ENCODE data around the gene NUDT19. TPM values are rescaled to one million over a fixed set of nuclear protein-coding genes. Genes with fewer than 3 reads are reported as not detected.

The NUDT19 gene
- polyA plus RNA-seq, 1 experiment = 4.7 TPM

DNA sequence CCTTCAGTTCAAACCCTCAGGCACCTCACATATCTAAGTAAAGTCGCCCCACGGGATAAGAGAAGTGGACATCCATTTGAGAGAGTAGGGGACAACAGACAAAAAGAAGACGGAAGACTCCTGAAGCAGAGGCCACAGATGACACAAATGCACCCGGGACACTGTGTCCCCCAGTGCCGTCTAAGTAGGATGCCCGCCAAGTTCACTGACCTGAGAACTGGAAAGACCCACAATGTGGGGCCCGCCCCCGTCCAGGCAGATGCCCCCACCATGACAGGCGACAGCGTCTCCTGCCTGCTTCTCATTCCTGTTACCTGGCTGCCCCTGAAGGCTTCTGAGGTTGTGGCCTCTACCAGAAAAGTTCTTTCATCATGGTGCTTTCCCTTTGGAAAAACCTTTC, 33.5 kb upstream of the NUDT19 start:
- CTCF ChIA-PET = interaction anchor here (0.9 kb wide), 1 partner anchor 12 kb away, joined by 3 read pairs; no protein-coding TSS in a partner anchor
- POLR2A ChIA-PET = no interaction called here
- no peak for DNase-seq (ENCODE audit: low read depth)

DNA sequence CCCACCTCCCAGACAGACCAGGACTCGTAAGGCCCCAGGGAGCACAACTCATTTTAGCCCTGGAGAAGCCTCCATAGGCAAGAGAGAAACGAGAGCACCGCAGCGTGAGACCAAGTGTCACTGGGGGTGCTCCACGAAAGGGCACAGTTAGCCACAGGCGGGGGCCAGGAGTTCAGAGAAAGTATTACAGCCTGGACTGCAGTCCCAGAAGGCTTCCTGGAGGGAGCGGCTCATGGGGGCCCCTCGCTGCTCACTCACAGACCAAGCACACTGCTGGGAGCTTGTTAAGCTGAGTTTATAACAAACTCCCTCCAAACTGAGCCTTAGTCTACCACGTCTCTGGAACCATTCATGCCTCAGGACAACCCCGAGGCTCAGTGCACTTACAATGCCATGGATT, 33.1 kb upstream of the NUDT19 start:
- H3K4me3 ChIP-seq (ENCODE audit: low read depth, low read length) = no peak overlapping the region
- H3K36me3 ChIP-seq (ENCODE audit: control insufficient read depth, insufficient read depth, low read length) = peaks cover 5% of the 10 kb centered on the region
- no peak for TF ChIP-seq CTCF (IDR thresholded peaks at IDR 0.05; ENCODE audit: insufficient read depth, low read depth, low read length)
- no peak for DNase-seq (ENCODE audit: low read depth)
- CTCF ChIA-PET = no interaction called here
- POLR2A ChIA-PET = no interaction called here
- H3K27me3 ChIP-seq (ENCODE audit: control insufficient read depth, insufficient read depth, low read length) = no peaks in the 10 kb centered on the region

More for the DNA sequence above, 33.5 kb upstream of the NUDT19 start:
- H3K4me3 ChIP-seq (ENCODE audit: low read depth, low read length) = no peak overlapping the region
- H3K27me3 ChIP-seq (ENCODE audit: control insufficient read depth, insufficient read depth, low read length) = no peaks in the 10 kb centered on the region
- TF ChIP-seq CTCF (IDR thresholded peaks at IDR 0.05; ENCODE audit: insufficient read depth, low read depth, low read length) = no peak
- peaks cover 5% of the 10 kb centered on the region for H3K36me3 ChIP-seq (ENCODE audit: control insufficient read depth, insufficient read depth, low read length)

GRCh38 chr19:32661318-32661717, 30.3 kb upstream of the NUDT19 start:
- TF ChIP-seq CTCF (IDR thresholded peaks at IDR 0.05; ENCODE audit: insufficient read depth, low read depth, low read length) = no peak
- DNase-seq (ENCODE audit: low read depth) = no peak
- no peak overlapping the region for H3K4me3 ChIP-seq (ENCODE audit: low read depth, low read length)
- POLR2A ChIA-PET = no interaction called here
- peaks cover 1% of the 10 kb centered on the region; the same call in 1 of the 2 replicates for H3K36me3 ChIP-seq (ENCODE audit: control insufficient read depth, insufficient read depth, low read length)
- no peaks in the 10 kb centered on the region for H3K27me3 ChIP-seq (ENCODE audit: control insufficient read depth, insufficient read depth, low read length)
- CTCF ChIA-PET = no interaction called here

- Histone ChIP-seq H3K36me3 (ENCODE audit: control insufficient read depth, insufficient read depth, low read length) (0 out of 2 replicates have a peak, but pooled peaks cover 1% of the 10 kb centered on the region), H3K27me3 (ENCODE audit: control insufficient read depth, insufficient read depth, low read length) (no peaks in the 10 kb centered on the region), H3K4me3 (ENCODE audit: low read depth, low read length) (no peak overlapping the region)
- DNase-seq (ENCODE audit: low read depth) = no peak
- CTCF ChIA-PET = no interaction called here
- TF ChIP-seq CTCF (IDR thresholded peaks at IDR 0.05; ENCODE audit: insufficient read depth, low read depth, low read length) = no peak
- POLR2A ChIA-PET = no interaction called here
Observed at GRCh38 chr19:32662186-32662585, 29.4 kb upstream of the NUDT19 start.

DNA sequence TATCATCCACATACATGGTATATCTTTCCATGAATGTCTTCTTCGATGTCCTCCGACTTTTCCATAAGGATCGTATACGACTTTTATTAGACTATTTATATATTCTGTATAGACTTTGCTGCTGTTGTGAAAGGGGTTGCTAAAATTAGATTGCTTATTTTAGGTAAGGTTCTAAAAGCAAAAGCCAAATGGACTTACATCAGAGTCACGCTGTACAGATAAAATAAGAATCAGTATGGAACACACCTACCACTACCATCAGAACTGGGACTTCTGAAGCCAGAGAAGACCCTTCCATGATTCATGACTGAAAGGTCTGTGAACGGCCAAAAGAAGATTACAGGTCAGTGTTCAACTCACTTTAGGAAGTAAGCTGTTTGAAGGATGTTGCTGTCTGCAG, 25.5 kb upstream of the NUDT19 start:
- Histone ChIP-seq H3K4me3 (ENCODE audit: low read depth, low read length) (no peak overlapping the region), H3K36me3 (ENCODE audit: control insufficient read depth, insufficient read depth, low read length) (no peaks in the 10 kb centered on the region), H3K27me3 (ENCODE audit: control insufficient read depth, insufficient read depth, low read length) (no peaks in the 10 kb centered on the region)
- no peak for TF ChIP-seq CTCF (IDR thresholded peaks at IDR 0.05; ENCODE audit: insufficient read depth, low read depth, low read length)
- DNase-seq (ENCODE audit: low read depth) = no peak
- ChIA-PET POLR2A (no interaction called here), CTCF (interaction anchor here (0.6 kb wide), 1 partner anchor 575 kb away, joined by 3 read pairs; no protein-coding TSS in a partner anchor)
